Right lobe of liver (tissue), 6 donors: ENCODE measurements around the gene SLC22A23. TPM values are rescaled to one million over a fixed set of nuclear protein-coding genes. Genes with fewer than 3 reads are reported as not detected.

Experiments
- ATAC-seq, 4 donors: fragments of 200-7000 bp; cut with Tn5 transposase; one replicate each; pipeline ENCODE4 v1.9.1; 2020; ENCODE audit warnings: mild to moderate bottlenecking in 4 of 4, moderate library complexity in 4 of 4
- DNase-seq, 3 donors: peaks; one replicate each; pipeline ENCODE4 v3.0.0-alpha.2; 2020
- H3K27ac ChIP-seq, 3 donors: fragments of 200-600 bp; one replicate each; pipeline ENCODE4 v1.8.0; 2022
- H3K27me3 ChIP-seq, 2 donors: fragments of 200-600 bp; one replicate each; pipeline ENCODE4 v1.8.0; 2022
- H3K36me3 ChIP-seq, 4 donors: fragments of 200-600 bp; sonication (generic) in 1 of 4; one replicate each; pipeline versions ENCODE4 v1.5.1 to v1.8.0; 2017 to 2022; ENCODE audit warnings: control low read depth in 1 of 4
- H3K4me1 ChIP-seq, 4 donors: fragments of 200-600 bp; sonication (generic) in 1 of 4; one replicate each; pipeline versions ENCODE4 v1.5.1 to v1.8.0; 2017 to 2022; ENCODE audit warnings: control low read depth in 1 of 4
- H3K4me3 ChIP-seq, 3 donors: fragments of 200-600 bp; one replicate each; pipeline ENCODE4 v1.8.0; 2022
- H3K9me3 ChIP-seq, 4 donors: fragments of 200-600 bp; sonication (generic) in 1 of 4; one replicate each; pipeline versions ENCODE4 v1.5.1 to v1.8.0; 2017 to 2022; ENCODE audit warnings: control low read depth in 1 of 4
- CTCF ChIP-seq, 4 donors: fragments of 200-600 bp in 3 of 4; fragments of 450-650 bp in 1 of 4; IDR thresholded peaks; one replicate each; pipeline versions ENCODE4 v1.5.1 to v1.8.0; 2016 to 2022; ENCODE audit warnings: antibody characterized with exemption in 4 of 4, mild to moderate bottlenecking in 2 of 4
- POLR2A ChIP-seq: fragments of 450-650 bp; IDR thresholded peaks from one replicate; pipeline ENCODE4 v1.6.1; 2017; ENCODE audit warnings: antibody characterized with exemption, mild to moderate bottlenecking
- WGBS: methylation state at CpG from one replicate; pipeline ENCODE4 v1.1.6; 2018; ENCODE audit warnings: low coverage, low lambda C conversion rate; ENCODE audit not compliant: insufficient coverage; ENCODE audit errors: missing lambda C conversion rate; 5-methylcytosine and 5-hydroxymethylcytosine counted together
- intact Hi-C, 2 donors: fragments of 100-400 bp; cut with DNase I; formaldehyde crosslinking; loops; one replicate each; pipeline versions ENCODE4 v1.11.2 to v1.14.1; 2022
- total RNA-seq, 6 experiments: library from RNA; depleted of rRNA in 2 of 6; stranded (reverse); fragments of >200 nt in 2 of 6; fragmentation: NEBNext Ultra II Directional in 3 of 6; extraction: Animal tissue kit (Norgen Biotek cat#: 25700) in 3 of 6; gene quantifications; one replicate each; pipeline versions ENCODE4 v1.1.0 to v1.2.4, GENCODE V29; 2016 to 2023
- donor health status: DM: no; HTN: yes; CAD: no.
- donor health status: DM: no; HTN: no; CAD: no.
- donor health status: DM: no; HTN: no; CAD: no.
- donor health status: DM: no; HTN: yes; CAD: no.
- donor health status: DM: no; HTN: yes; CAD: no.

The SLC22A23 gene
- total RNA-seq, 6 experiments from 2014 or later = 11.7 to 27.6 (median 16.3) TPM

- peaks cover 0 to 5% (median 2%) of the 10 kb centered on the region in 4 donors for H3K4me1 ChIP-seq
- intact Hi-C loops = no loop called here
- DNase-seq (no peak), ATAC-seq (no peak)
- no peaks in the 10 kb centered on the region for H3K27me3 ChIP-seq
- no peak overlapping the region for H3K27ac ChIP-seq
- no peak for TF ChIP-seq POLR2A
- no peak for TF ChIP-seq CTCF (IDR thresholded peaks at IDR 0.05)
- peaks cover 0 to 33% (median 13%) of the 10 kb centered on the region in 4 donors for H3K36me3 ChIP-seq
- H3K4me3 ChIP-seq = no peak overlapping the region
- H3K9me3 ChIP-seq = no peaks in the 10 kb centered on the region
- WGBS = 84% methylated on average over 27 of the region's 27 CpGs
Measured at GRCh38 chr6:3269281-3269975, 187.4 kb downstream of the SLC22A23 start.

DNA sequence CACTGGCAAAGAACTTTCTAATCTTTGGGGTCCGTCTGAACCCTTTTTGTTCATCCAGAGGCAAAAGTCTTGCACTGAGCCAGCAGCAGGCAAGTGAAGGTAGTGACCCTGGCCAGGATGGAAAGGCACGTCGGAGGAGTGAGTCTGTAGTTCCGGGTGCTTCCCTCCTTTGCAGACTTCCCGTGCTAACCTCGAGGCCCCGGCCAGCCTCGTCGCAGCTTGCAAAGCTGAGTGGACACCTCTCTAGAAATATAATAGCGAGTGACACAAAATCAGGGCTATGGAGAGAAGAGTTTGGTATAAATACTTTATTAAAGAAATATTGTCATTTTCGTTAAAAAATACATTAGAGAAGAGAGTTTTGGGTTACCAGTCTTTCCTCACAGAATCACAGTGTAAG lies 188.2 kb downstream of the SLC22A23 start:
- WGBS = 88% methylated on average over 10 of the region's 11 CpGs
- TF ChIP-seq CTCF (IDR thresholded peaks at IDR 0.05) (no peak), POLR2A (no peak)
- DNase-seq (no peak), ATAC-seq (no peak)
- H3K4me3 ChIP-seq = no peak overlapping the region
- no peaks in the 10 kb centered on the region for H3K9me3 ChIP-seq
- no peaks in the 10 kb centered on the region for H3K27me3 ChIP-seq
- intact Hi-C loops = no loop called here
- no peak overlapping the region for H3K27ac ChIP-seq
- H3K36me3 ChIP-seq = peaks cover 0 to 37% (median 13%) of the 10 kb centered on the region in 4 donors
- H3K4me1 ChIP-seq = peaks cover 0 to 12% (median 6%) of the 10 kb centered on the region in 4 donors

- ATAC-seq = no peak
- Histone ChIP-seq H3K9me3 (no peaks in the 10 kb centered on the region), H3K4me1 (peaks cover 0 to 15% (median 7%) of the 10 kb centered on the region in 4 donors), H3K27ac (no peak overlapping the region), H3K27me3 (no peaks in the 10 kb centered on the region), H3K4me3 (no peak overlapping the region), H3K36me3 (peaks cover 0 to 29% (median 8%) of the 10 kb centered on the region in 4 donors)
- WGBS = 96% methylated on average over 3 of the region's 5 CpGs
- TF ChIP-seq CTCF (IDR thresholded peaks at IDR 0.05) (no peak), POLR2A (no peak)
- no peak for DNase-seq
- intact Hi-C loops = no loop called here
Measured at GRCh38 chr6:3267162-3267561, 189.7 kb downstream of the SLC22A23 start.

DNA sequence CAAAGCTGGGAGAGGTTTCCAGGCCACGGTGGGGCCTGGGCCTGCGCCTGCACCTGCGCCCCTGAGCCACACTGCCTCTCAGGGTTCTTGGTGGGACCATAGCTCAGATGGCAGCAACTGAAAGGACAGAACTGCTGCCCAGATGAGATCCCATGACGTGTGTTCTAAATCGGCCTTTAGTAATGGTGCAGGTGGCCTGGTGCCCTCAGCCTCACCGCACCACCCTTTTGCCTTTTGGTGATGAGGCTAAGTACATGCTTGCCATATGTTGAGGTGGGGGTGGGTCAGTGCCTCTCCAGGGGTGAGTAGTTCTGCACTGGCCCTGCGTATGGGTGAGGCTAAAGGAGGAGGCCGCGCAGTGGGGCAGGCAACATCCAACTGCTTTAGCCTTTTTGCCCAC lies 190.7 kb downstream of the SLC22A23 start:
- WGBS = 63% methylated on average over 6 of the region's 9 CpGs
- Histone ChIP-seq H3K4me3 (no peak overlapping the region), H3K36me3 (peaks cover 0 to 19% (median 3%) of the 10 kb centered on the region in 4 donors), H3K27ac (no peak overlapping the region), H3K27me3 (no peaks in the 10 kb centered on the region), H3K4me1 (peaks cover 0 to 16% (median 7%) of the 10 kb centered on the region in 4 donors), H3K9me3 (no peaks in the 10 kb centered on the region)
- no peak for TF ChIP-seq POLR2A
- TF ChIP-seq CTCF (IDR thresholded peaks at IDR 0.05) = no peak
- DNase-seq = no peak
- intact Hi-C loops = no loop called here
- no peak for ATAC-seq
